ENCODE measurements around the gene AXIN1. TPM values are rescaled to one million over a fixed set of nuclear protein-coding genes. Genes with fewer than 3 reads are reported as not detected.

The AXIN1 gene
- total RNA-seq, 1 donor from 2014 or later = 28.9 TPM

DNA sequence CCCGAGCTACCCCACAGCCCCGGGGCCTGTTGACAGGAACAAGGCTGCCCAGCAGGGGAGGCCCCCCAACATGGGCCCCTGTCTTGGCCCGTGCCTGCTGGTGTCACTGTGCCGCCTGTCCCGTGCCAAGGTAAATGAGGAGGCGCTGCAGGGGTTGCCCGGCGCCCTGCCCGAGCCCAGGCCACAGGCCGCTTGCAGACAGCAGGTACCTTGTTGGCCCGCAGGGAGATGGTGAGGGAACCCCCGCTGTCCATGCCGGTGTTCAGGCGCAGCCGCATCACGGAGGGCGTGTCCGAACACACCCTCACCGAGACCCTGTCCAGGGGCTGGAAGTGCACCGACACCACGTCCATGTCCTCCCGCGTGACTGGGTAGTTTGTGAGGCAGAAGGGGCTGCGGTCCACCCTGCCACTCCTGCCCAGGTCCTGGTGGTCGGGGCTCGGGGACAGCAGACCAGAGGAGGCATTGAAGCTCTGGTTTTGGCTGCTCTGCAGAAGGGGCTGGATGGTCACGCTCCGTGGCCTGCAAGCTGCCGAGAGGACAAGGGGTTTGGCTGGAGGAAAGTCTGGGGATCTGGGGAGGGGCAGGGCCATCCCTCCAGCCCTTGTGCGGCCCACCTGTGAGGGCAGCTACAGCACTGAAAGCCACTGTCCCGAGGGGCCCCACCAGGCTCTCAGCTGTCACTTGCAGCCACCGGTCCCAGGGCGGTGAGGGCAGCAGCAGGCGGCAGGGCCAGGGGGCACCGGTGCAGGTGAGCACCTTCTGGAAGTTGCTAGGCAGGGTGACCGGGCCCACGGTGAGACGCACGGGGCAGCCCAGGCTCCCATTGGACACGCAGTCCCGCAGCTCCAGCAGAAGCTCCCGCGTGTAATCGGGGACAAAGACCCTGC lies 23.6 kb upstream of the AXIN1 start:
- H3K4me1 ChIP-seq = peaks cover 19% of the 10 kb centered on the region
- TF ChIP-seq, protein P1, sequence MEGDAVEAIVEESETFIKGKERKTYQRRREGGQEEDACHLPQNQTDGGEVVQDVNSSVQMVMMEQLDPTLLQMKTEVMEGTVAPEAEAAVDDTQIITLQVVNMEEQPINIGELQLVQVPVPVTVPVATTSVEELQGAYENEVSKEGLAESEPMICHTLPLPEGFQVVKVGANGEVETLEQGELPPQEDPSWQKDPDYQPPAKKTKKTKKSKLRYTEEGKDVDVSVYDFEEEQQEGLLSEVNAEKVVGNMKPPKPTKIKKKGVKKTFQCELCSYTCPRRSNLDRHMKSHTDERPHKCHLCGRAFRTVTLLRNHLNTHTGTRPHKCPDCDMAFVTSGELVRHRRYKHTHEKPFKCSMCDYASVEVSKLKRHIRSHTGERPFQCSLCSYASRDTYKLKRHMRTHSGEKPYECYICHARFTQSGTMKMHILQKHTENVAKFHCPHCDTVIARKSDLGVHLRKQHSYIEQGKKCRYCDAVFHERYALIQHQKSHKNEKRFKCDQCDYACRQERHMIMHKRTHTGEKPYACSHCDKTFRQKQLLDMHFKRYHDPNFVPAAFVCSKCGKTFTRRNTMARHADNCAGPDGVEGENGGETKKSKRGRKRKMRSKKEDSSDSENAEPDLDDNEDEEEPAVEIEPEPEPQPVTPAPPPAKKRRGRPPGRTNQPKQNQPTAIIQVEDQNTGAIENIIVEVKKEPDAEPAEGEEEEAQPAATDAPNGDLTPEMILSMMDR (IDR thresholded peaks at IDR 0.05) = no peak
- no peak overlapping the region for H3K4me3 ChIP-seq
- H3K36me3 ChIP-seq = peaks cover 55% of the 10 kb centered on the region
- ATAC-seq (no peak), DNase-seq (no peak)
- no peak overlapping the region for H3K27ac ChIP-seq
- H3K9me3 ChIP-seq = no peaks in the 10 kb centered on the region
- intact Hi-C loops (cut with DNase I) = no loop called here
- no peaks in the 10 kb centered on the region for H3K27me3 ChIP-seq

DNA sequence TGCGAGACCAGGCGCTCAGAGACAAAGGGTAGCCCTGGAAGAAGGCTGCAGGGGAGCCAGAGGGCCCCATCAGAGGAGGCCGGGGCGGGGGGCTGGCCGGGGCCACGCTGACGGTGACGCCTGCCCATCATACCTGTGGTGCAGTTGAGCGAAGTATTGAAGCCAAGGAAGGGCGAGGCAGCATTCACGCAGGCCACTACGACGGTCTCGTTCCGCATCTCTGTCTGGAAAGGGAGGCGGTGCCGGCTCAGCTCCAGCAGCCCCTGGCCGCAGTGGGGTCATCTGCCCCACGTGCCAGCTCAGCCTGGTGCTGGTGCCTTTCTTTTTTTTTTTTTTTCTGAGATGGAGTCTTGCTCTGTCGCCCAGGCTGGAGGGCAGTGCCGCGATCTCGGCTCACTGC lies 22.7 kb upstream of the AXIN1 start:
- Histone ChIP-seq H3K4me1 (peaks cover 16% of the 10 kb centered on the region), H3K27me3 (no peaks in the 10 kb centered on the region), H3K4me3 (no peak overlapping the region), H3K9me3 (no peaks in the 10 kb centered on the region), H3K27ac (no peak overlapping the region), H3K36me3 (peaks cover 55% of the 10 kb centered on the region)
- intact Hi-C loops (cut with DNase I) = no loop called here
- DNase-seq (no peak), ATAC-seq (no peak)
- TF ChIP-seq, protein P1 (IDR thresholded peaks at IDR 0.05) = no peak

DNA sequence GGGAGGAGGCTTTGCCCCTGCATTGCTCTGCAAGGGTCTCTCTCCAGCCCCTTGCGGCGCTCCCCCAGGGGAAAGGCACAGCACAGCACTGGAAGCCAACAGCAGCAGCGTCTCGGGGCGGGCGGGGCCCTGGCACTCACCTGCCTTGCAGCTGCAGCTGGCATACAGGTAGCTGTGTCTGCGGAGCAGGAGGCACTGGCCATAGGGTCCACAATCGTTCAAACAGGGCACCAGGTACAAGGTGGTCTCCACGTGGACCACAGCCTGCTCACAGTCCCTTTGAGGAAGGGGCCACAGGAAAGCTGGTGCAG lies 22.0 kb upstream of the AXIN1 start:
- no peak for DNase-seq
- intact Hi-C loops (cut with DNase I) = no loop called here
- peaks cover 55% of the 10 kb centered on the region for H3K36me3 ChIP-seq
- H3K4me3 ChIP-seq = no peak overlapping the region
- no peaks in the 10 kb centered on the region for H3K9me3 ChIP-seq
- TF ChIP-seq, protein P1 (IDR thresholded peaks at IDR 0.05) = no peak
- peaks cover 15% of the 10 kb centered on the region for H3K4me1 ChIP-seq
- no peak for ATAC-seq
- H3K27ac ChIP-seq = no peak overlapping the region
- no peaks in the 10 kb centered on the region for H3K27me3 ChIP-seq

DNA sequence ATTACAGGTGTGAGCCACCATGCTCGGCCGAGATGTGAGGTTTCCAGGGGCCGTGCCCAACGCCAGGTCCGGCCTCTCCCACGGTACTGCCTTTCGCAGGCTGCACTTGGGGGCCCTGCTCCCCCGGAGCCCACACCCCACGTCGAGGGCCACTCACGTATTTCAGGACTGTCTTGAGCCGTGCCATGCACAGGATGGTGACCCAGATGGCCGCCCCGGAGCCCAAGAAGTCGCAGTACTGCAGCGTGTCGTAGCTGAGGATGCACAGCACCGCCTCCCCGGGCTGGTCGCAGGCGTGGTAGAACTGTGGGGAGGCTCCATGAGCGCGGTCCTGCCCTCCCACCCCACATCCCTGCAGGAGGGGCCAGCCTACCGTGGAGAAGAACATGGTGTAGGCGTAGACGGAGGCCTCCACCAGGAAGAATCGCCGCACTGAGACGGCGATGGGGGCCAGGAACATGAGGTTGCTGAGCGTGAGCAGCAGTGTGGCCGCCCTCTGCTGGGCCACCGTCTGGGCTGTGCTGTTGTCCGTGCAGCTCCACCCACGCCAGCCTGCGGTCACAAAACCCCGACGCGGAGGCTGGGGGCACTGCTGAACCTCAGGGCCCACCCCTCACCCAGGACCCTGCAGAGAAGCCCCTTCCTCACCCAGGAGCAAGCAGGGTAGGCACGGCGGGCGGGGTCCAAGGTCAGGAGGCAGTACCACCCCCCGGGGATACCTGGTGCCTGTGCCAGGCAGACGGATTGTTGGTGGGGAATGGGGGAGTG lies 21.5 kb upstream of the AXIN1 start:
- Histone ChIP-seq H3K4me3 (no peak overlapping the region), H3K4me1 (peaks cover 16% of the 10 kb centered on the region), H3K27me3 (no peaks in the 10 kb centered on the region), H3K36me3 (peaks cover 55% of the 10 kb centered on the region), H3K27ac (no peak overlapping the region), H3K9me3 (no peaks in the 10 kb centered on the region)
- intact Hi-C loops (cut with DNase I) = no loop called here
- ATAC-seq (no peak), DNase-seq (no peak)
- TF ChIP-seq, protein P1 (IDR thresholded peaks at IDR 0.05) = no peak

DNA sequence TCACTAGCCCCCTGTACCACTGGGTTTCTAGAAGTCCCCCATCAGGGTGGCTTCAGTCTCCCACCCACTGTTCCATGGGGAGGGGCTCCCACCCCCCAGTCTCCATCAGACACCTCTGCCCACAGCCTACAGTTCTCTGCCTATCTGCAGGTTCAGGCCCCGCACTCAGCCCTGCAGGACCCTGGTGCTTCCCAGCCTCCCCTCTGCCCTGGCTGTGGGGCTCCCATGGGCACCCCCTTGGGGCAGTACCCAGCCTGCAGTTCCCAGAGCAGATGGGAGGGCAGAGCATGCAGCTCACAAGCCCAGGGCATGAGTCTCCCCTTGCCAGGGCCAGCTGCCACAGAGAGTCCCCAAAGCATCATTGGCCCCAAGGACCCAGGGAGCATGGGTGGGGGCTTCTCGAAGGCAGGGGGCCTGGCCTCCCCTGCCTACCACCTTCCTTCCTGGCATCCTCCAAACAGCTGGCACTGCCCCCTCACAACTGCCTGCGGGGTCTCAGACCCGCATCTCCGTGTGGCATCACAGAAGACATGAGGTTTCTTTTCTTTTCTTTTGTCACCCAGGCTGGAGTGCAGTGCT lies 20.6 kb upstream of the AXIN1 start:
- H3K27me3 ChIP-seq = no peaks in the 10 kb centered on the region
- H3K4me1 ChIP-seq = peaks cover 16% of the 10 kb centered on the region
- H3K36me3 ChIP-seq = peaks cover 60% of the 10 kb centered on the region
- TF ChIP-seq, protein P1 (IDR thresholded peaks at IDR 0.05) = no peak
- H3K27ac ChIP-seq = no peak overlapping the region
- DNase-seq (no peak), ATAC-seq (no peak)
- intact Hi-C loops (cut with DNase I) = no loop called here
- H3K4me3 ChIP-seq = no peak overlapping the region
- H3K9me3 ChIP-seq = no peaks in the 10 kb centered on the region

Measured in upper lobe of right lung (tissue), 1 donor.